WERI-Rb-1 (cell line): ENCODE results near the gene TCF7L1.

Experiments used
- DNase-seq: peaks from one replicate; pipeline ENCODE4 v3.0.0-alpha.2; 2020
- H3K27ac ChIP-seq: fragments of 250-450 bp; sonication (Bioruptor Pico); 2 replicates; pipeline ENCODE4 v1.5.1; 2020; ENCODE audit warnings: mild to moderate bottlenecking, moderate library complexity
- H3K27me3 ChIP-seq: fragments of 250-450 bp; sonication (Bioruptor Pico); 2 replicates; pipeline ENCODE4 v1.5.1; 2021; ENCODE audit warnings: mild to moderate bottlenecking, low read depth, moderate library complexity; ENCODE audit not compliant: insufficient read depth, severe bottlenecking
- H3K36me3 ChIP-seq: fragments of 250-450 bp; sonication (Bioruptor Pico); 2 replicates; pipeline ENCODE4 v1.5.1; 2020; ENCODE audit warnings: mild to moderate bottlenecking, moderate library complexity
- H3K4me3 ChIP-seq: 2 replicates; pipeline ENCODE4 v1.5.1; 2011; ENCODE audit warnings: low read depth, mild to moderate bottlenecking, control low read depth, low read length
- H3K9me3 ChIP-seq: fragments of 250-450 bp; sonication (Bioruptor Pico); 2 replicates; pipeline ENCODE4 v1.5.1; 2021; ENCODE audit warnings: mild to moderate bottlenecking, moderate library complexity; ENCODE audit not compliant: severe bottlenecking
- TF ChIP-seq, protein P1 (sequence below): IDR thresholded peaks from 2 replicates; pipeline ENCODE4 v1.5.1; 2011; ENCODE audit warnings: low read depth, mild to moderate bottlenecking, control low read depth, inconsistent platforms, low read length

TCF7L1 gene

DNA sequence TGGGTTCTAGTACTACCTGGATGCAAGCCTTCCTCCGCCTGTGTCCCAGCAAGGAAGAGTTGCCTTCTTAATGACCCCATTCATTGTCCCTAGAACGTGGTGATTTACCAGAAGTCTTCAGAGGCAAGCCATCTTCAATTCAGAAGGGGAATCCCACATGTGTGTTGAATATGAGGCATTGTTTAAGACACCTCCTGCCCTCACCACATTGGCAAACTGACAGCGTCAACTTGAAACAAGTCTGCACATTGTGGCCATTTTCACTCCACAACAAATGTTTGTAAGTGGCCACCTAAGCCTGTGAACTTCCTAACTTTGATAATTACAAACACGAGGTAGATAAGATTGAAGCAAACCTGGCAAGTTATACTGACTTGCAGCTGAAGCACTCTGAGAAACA is 83.7 kb downstream of the TCF7L1 start:
- Histone ChIP-seq H3K4me3 (no peak overlapping the region), H3K9me3 (no peaks in the 10 kb centered on the region), H3K36me3 (no peaks in the 10 kb centered on the region), H3K27ac (no peak overlapping the region), H3K27me3 (no peaks in the 10 kb centered on the region)
- no peak for DNase-seq
- TF ChIP-seq, protein P1, sequence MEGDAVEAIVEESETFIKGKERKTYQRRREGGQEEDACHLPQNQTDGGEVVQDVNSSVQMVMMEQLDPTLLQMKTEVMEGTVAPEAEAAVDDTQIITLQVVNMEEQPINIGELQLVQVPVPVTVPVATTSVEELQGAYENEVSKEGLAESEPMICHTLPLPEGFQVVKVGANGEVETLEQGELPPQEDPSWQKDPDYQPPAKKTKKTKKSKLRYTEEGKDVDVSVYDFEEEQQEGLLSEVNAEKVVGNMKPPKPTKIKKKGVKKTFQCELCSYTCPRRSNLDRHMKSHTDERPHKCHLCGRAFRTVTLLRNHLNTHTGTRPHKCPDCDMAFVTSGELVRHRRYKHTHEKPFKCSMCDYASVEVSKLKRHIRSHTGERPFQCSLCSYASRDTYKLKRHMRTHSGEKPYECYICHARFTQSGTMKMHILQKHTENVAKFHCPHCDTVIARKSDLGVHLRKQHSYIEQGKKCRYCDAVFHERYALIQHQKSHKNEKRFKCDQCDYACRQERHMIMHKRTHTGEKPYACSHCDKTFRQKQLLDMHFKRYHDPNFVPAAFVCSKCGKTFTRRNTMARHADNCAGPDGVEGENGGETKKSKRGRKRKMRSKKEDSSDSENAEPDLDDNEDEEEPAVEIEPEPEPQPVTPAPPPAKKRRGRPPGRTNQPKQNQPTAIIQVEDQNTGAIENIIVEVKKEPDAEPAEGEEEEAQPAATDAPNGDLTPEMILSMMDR, result no peak

DNA sequence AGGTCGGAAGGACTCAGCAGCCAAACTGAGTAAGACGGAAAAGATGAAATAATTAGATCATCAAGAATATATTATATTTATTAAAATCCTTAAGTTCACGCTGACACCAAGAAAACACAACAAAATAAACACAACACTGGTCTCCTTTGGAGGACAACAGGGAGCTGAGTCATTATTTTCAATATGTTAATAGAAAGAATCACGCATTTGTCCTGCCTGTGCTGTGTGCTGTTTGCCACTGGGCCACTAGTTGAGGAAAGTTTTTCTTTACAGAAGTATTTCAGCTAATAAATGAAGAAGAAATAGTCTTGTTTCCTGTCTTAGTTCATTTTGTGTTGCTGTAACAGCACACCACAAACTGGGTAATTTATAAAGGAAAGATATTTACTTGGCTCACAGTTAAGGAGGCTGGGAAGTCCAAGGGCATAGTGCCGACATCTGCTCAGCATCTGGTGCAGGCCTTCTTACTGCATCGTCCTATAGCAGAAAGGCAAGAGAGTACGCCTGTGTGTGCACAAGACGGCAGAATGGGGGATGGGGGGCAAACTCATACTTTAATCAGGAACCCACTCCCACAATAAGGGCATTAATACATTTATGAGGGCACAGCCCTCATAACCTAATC is 88.0 kb downstream of the TCF7L1 start:
- Histone ChIP-seq H3K9me3 (no peaks in the 10 kb centered on the region), H3K36me3 (no peaks in the 10 kb centered on the region), H3K4me3 (no peak overlapping the region), H3K27me3 (no peaks in the 10 kb centered on the region), H3K27ac (no peak overlapping the region)
- DNase-seq, result no peak
- TF ChIP-seq, protein P1, result no peak

DNA sequence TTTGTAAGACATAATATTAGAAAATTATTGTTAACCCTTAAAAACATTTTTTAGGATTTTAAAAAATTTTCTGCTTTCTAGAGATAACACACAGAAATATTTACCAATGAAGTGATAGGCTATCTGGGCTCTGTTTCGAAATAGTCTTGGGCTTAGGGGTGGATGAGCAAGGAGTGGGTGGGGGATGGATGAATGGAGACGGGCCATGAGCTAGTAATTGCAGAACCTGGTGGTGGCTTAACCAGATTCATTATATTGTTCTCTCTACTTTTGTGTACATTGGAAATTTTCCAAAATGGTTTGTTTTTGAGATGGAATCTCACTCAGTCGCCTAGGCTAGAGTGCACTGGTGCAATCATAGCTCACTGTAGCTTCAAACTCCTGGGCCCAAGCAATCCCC is 89.6 kb downstream of the TCF7L1 start:
- TF ChIP-seq, protein P1, result no peak

DNA sequence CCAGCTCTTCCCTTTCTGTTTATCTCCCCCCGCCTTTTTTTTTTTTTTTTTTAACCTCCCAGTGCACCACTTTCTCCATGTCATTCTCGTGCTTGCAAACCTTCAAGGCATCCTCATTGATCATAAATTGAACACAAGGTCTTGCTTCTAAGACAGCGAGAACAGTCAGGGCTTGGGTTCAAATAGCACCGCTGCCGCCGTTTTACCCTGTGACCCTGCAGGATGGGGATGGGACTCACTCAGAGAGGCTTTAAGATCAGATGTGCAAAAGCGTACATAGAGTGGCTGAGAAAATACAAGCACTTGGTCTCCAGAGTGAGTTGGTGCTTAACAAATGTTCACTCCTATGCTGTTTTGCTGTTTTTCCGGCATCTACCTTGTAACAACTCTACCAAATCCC is 93.6 kb downstream of the TCF7L1 start:
- TF ChIP-seq, protein P1, result no peak
- no peaks in the 10 kb centered on the region for H3K9me3 ChIP-seq
- no peak overlapping the region for H3K4me3 ChIP-seq
- H3K27ac ChIP-seq, result no peak overlapping the region
- no peak for DNase-seq
- H3K27me3 ChIP-seq, result no peaks in the 10 kb centered on the region
- no peaks in the 10 kb centered on the region for H3K36me3 ChIP-seq

More for the DNA sequence above, 89.6 kb downstream of the TCF7L1 start:
- DNase-seq, result no peak
- no peaks in the 10 kb centered on the region for H3K27me3 ChIP-seq
- no peaks in the 10 kb centered on the region for H3K36me3 ChIP-seq
- no peak overlapping the region for H3K27ac ChIP-seq
- no peak overlapping the region for H3K4me3 ChIP-seq
- no peaks in the 10 kb centered on the region for H3K9me3 ChIP-seq

DNA sequence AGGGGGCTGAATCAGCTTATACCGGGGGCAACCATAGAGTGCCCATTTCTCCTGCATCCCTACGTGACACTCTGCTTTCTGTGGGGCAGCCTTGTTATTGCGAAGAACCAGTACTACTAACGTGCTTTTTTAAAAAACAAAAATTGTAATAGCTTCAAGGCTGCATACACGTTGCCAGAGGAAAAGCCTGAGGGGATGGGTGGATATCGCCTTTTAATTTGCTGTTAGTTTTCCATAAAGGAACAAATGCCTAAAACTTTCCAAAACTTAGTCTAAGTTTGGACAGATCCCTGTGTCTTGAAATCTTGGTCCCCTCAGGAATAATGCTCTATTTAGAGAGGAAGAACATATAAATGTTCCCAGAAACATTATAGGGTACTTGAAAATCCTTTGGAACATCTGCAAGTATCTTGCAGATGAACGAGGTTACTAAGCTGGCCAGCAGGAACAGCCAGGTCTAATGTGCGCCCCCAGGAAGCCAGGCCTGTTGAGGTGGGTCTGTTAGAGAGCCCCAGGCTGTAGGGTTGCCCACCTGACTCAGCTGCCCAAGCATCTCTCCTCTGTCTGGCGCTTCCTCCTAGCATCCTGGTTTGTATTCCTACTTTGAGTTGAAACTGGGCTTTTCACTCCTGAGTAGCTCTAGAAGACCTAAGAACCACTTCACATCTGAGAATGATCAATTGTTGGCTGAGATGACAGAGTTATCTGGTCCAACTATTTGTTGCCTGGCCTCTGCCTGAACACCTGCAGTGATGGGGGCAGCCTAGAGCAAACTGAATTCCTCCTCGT is 97.7 kb downstream of the TCF7L1 start:
- Histone ChIP-seq H3K36me3 (no peaks in the 10 kb centered on the region), H3K27ac (no peak overlapping the region), H3K4me3 (no peak overlapping the region), H3K27me3 (no peaks in the 10 kb centered on the region), H3K9me3 (no peaks in the 10 kb centered on the region)
- TF ChIP-seq, protein P1, result no peak
- DNase-seq, result no peak
